UCSD-AML1 (cell line): Measurements from ENCODE around the gene TNN.

Experiments used
- DNase-seq: peaks from one replicate; lab custom pipeline; 2025; ENCODE audit not compliant: unreplicated experiment; lab: John Stamatoyannopoulos, UW

The TNN gene

DNA sequence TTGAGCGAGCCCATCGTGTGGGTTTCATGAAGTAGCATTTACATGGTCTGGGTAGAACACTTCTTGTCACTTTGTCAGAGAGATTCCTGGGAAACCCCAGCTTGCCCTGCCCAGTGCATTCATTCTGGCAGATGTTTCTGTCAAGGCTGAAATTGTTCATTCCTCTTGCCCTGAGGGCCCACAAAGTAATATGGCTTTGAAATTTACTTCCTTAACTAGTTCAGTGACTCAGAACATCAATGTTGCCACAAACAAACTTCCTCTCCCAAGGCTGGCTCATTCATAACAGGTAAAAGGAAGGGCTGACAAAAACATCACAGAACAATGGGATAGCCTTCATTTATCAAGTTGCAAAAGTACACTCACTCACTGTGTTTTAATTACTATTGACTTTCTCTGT lies 129.9 kb downstream of the TNN start:
- no peak for DNase-seq
